ENCODE data around the gene EPHA8. TPM values are rescaled to one million over a fixed set of nuclear protein-coding genes. Genes with fewer than 3 reads are reported as not detected.

The EPHA8 gene
- total RNA-seq, 1 donor from 2014 or later: 0.23 TPM

- Histone ChIP-seq H3K4me3 (ENCODE audit: insufficient read depth, low read depth, low read length) (no peak overlapping the region), H3K36me3 (ENCODE audit: insufficient read depth, low read length) (no peaks in the 10 kb centered on the region), H3K9ac (ENCODE audit: low read length) (no peak overlapping the region), H3K79me2 (ENCODE audit: insufficient read depth, low read length) (no peaks in the 10 kb centered on the region), H3K9me3 (ENCODE audit: insufficient read depth, low read depth, low read length) (no peaks in the 10 kb centered on the region), H3K27ac (ENCODE audit: low read depth, low read length) (no peak overlapping the region), H3K27me3 (ENCODE audit: insufficient read depth, low read length) (peaks cover 3% of the 10 kb centered on the region), H4K20me1 (ENCODE audit: insufficient read depth, low read length) (no peaks in the 10 kb centered on the region), H3K4me1 (ENCODE audit: insufficient read depth, low read length) (no peaks in the 10 kb centered on the region), H3K4me2 (ENCODE audit: low read length) (no peak overlapping the region), H2AFZ (ENCODE audit: low read depth, low read length) (no peak overlapping the region)
- Mint-ChIP-seq H3K27ac (ENCODE audit: unreplicated experiment) (no peak overlapping the region), H3K36me3 (ENCODE audit: low read depth, unreplicated experiment) (no peaks in the 10 kb centered on the region), H3K27me3 (ENCODE audit: low read depth, unreplicated experiment) (peaks cover 41% of the 10 kb centered on the region), H3K9me3 (ENCODE audit: unreplicated experiment) (peaks cover 3% of the 10 kb centered on the region), H3K4me3 (ENCODE audit: unreplicated experiment) (no peak overlapping the region), H3K4me1 (ENCODE audit: low read depth, unreplicated experiment) (peaks cover 10% of the 10 kb centered on the region)
- DNase-seq (ENCODE audit: low read depth) (no peak), FAIRE-seq (no peak)
- TF ChIP-seq EZH2 (IDR thresholded peaks at IDR 0.05; ENCODE audit: insufficient read depth, low read length) (no peak), CTCF (IDR thresholded peaks at IDR 0.05; ENCODE audit: insufficient read depth, low read depth, low read length) (no peak)
These were observed 31.8 kb downstream of the EPHA8 start for GRCh38 chr1:22595108-22595507.

GRCh38 chr1:22597301-22597965, 34.1 kb downstream of the EPHA8 start:
- DNase-seq (ENCODE audit: low read depth) (no peak), FAIRE-seq (no peak)
- Mint-ChIP-seq H3K4me3 (ENCODE audit: unreplicated experiment) (no peak overlapping the region), H3K27ac (ENCODE audit: unreplicated experiment) (no peak overlapping the region), H3K4me1 (ENCODE audit: low read depth, unreplicated experiment) (no peaks in the 10 kb centered on the region), H3K36me3 (ENCODE audit: low read depth, unreplicated experiment) (no peaks in the 10 kb centered on the region), H3K27me3 (ENCODE audit: low read depth, unreplicated experiment) (peaks cover 29% of the 10 kb centered on the region), H3K9me3 (ENCODE audit: unreplicated experiment) (no peaks in the 10 kb centered on the region)
- no peaks in the 10 kb centered on the region for H3K79me2 ChIP-seq (ENCODE audit: insufficient read depth, low read length)
- H3K27me3 ChIP-seq (ENCODE audit: insufficient read depth, low read length): peaks cover 3% of the 10 kb centered on the region
- H4K20me1 ChIP-seq (ENCODE audit: insufficient read depth, low read length): no peaks in the 10 kb centered on the region
- TF ChIP-seq EZH2 (IDR thresholded peaks at IDR 0.05; ENCODE audit: insufficient read depth, low read length) (no peak), CTCF (IDR thresholded peaks at IDR 0.05; ENCODE audit: insufficient read depth, low read depth, low read length) (no peak)
- H3K9me3 ChIP-seq (ENCODE audit: insufficient read depth, low read depth, low read length): no peaks in the 10 kb centered on the region
- no peaks in the 10 kb centered on the region for H3K4me1 ChIP-seq (ENCODE audit: insufficient read depth, low read length)
- H3K36me3 ChIP-seq (ENCODE audit: insufficient read depth, low read length): no peaks in the 10 kb centered on the region
- H3K9ac ChIP-seq (ENCODE audit: low read length): no peak overlapping the region
- H3K4me3 ChIP-seq (ENCODE audit: insufficient read depth, low read depth, low read length): no peak overlapping the region
- H2AFZ ChIP-seq (ENCODE audit: low read depth, low read length): no peak overlapping the region
- H3K4me2 ChIP-seq (ENCODE audit: low read length): no peak overlapping the region
- no peak overlapping the region for H3K27ac ChIP-seq (ENCODE audit: low read depth, low read length)

- Mint-ChIP-seq H3K4me3 (ENCODE audit: unreplicated experiment) (no peak overlapping the region), H3K36me3 (ENCODE audit: low read depth, unreplicated experiment) (no peaks in the 10 kb centered on the region), H3K27ac (ENCODE audit: unreplicated experiment) (no peak overlapping the region), H3K27me3 (ENCODE audit: low read depth, unreplicated experiment) (peaks cover 31% of the 10 kb centered on the region), H3K4me1 (ENCODE audit: low read depth, unreplicated experiment) (no peaks in the 10 kb centered on the region), H3K9me3 (ENCODE audit: unreplicated experiment) (no peaks in the 10 kb centered on the region)
- Histone ChIP-seq H2AFZ (ENCODE audit: low read depth, low read length) (no peak overlapping the region), H3K27ac (ENCODE audit: low read depth, low read length) (no peak overlapping the region), H3K36me3 (ENCODE audit: insufficient read depth, low read length) (no peaks in the 10 kb centered on the region), H3K9ac (ENCODE audit: low read length) (no peak overlapping the region), H3K27me3 (ENCODE audit: insufficient read depth, low read length) (peaks cover 3% of the 10 kb centered on the region), H3K4me3 (ENCODE audit: insufficient read depth, low read depth, low read length) (no peak overlapping the region), H3K4me1 (ENCODE audit: insufficient read depth, low read length) (no peaks in the 10 kb centered on the region), H3K9me3 (ENCODE audit: insufficient read depth, low read depth, low read length) (no peaks in the 10 kb centered on the region), H3K79me2 (ENCODE audit: insufficient read depth, low read length) (no peaks in the 10 kb centered on the region), H3K4me2 (ENCODE audit: low read length) (no peak overlapping the region), H4K20me1 (ENCODE audit: insufficient read depth, low read length) (no peaks in the 10 kb centered on the region)
- TF ChIP-seq EZH2 (IDR thresholded peaks at IDR 0.05; ENCODE audit: insufficient read depth, low read length): no peak
- TF ChIP-seq CTCF (IDR thresholded peaks at IDR 0.05; ENCODE audit: insufficient read depth, low read depth, low read length): no peak
- no peak for FAIRE-seq
- DNase-seq (ENCODE audit: low read depth): no peak
These were observed 34.7 kb downstream of the EPHA8 start for GRCh38 chr1:22597996-22598395.

All from astrocyte (in vitro differentiated cells and primary cell).